Bronchus fibroblast of lung (primary cell): ENCODE results near the gene OR2F2. TPM values are rescaled to one million over a fixed set of nuclear protein-coding genes. Genes with fewer than 3 reads are reported as not detected.

Experiments used
- total RNA-seq: library from RNA; depleted of rRNA; stranded (reverse); fragments of >200 nt; gene quantifications from 2 replicates; pipeline ENCODE4 v1.2.3, GENCODE V29; 2015

OR2F2 gene
- total RNA-seq, result not detected in 2 replicates

GRCh38 chr7:143934526-143935325 is at the start of gene OR2F2:
Gene OR2F2 (plus strand): TSS chr7:143935233. CDS start chr7:143935233, 0 bp downstream.

DNA sequence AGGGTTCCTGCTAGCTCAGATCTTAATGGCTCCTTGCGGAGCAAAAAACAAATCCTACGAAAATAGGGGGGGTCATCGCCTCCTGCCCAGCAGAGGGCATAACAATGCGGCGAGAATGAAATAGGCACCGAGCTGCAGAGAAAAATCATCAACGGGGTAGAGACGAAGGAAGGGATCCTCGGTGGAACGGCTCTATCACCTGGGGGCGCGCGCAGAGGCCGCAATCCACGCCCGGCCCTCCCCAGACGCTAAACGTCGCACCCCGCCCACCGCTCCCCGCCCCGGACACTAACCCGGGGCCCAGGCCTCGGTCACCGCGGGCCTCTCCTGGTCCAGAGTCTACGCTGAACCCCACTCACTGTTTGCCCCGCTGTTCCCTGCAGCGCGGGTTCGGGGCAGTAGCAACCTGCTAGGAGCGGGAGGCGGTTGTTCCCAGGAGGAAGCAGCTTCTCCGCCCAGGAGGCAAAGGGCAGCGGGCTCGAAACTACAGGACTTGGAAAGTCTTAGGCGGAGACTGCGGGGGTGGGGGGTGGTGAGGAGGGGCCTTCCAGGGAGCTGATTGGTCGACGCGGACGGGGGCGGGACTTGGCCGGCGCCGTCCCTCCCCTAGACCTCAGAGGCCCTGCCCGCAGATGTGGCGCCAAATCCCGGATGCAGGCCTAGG is 33.2 kb upstream of the OR2F2 start, which contains the start of gene TCAF1:
Gene TCAF1 (minus strand): TSS at position 509 of the 664 bp plus-strand sequence. CDS start 25,568 bp downstream, outside the sequence.

GRCh38 chr7:143954544-143954943 is 19.5 kb downstream of the OR2F2 start, which contains the start of gene OR2F1:
Gene OR2F1 (plus strand): TSS chr7:143954844. CDS start chr7:143959971, 5,127 bp downstream.

Other genes with a start within 250 kb of the OR2F2 start
- gene CTAGE6, start 177.5 kb upstream of the OR2F2 start, total RNA-seq, result not detected in 2 replicates
- gene TCAF1, start 33.1 kb upstream of the OR2F2 start, total RNA-seq, result 35.7 and 47.6 TPM in 2 replicates
- gene OR2F1, start 19.6 kb downstream of the OR2F2 start, total RNA-seq, result not detected in 2 replicates
- not detected in 2 replicates for gene OR6B1, start 65.1 kb downstream of the OR2F2 start, total RNA-seq
- not detected in 2 replicates for gene OR2A5, start 113.7 kb downstream of the OR2F2 start, total RNA-seq
- not detected in 2 replicates for gene OR2A25, start 134.6 kb downstream of the OR2F2 start, total RNA-seq
- not detected in 2 replicates for gene OR2A12, start 151.0 kb downstream of the OR2F2 start, total RNA-seq
- not detected in 2 replicates for gene OR2A2, start 174.3 kb downstream of the OR2F2 start, total RNA-seq
- gene OR2A14, start 187.9 kb downstream of the OR2F2 start, total RNA-seq, result not detected in 2 replicates
- gene CTAGE4, start 248.2 kb downstream of the OR2F2 start, total RNA-seq, result 0.59 and 1.0 TPM in 2 replicates